Measurements from ENCODE around the gene TRIM29.
A peak's percentile ranks its signal among the peaks of the same experiment; 100 is the strongest.
"Not testable (repeated sequence)": the region's sequence is repeated elsewhere in the genome, so short reads cannot be mapped to it uniquely, and the experiment has no call there.

TRIM29 gene

GRCh38 chr11:120137611-120138521 lies at the start of gene TRIM29:
TSS of gene TRIM29 (minus strand) at chr11:120138113. CDS start at chr11:120138031, 82 bp downstream.
- no peak for DNase-seq (ENCODE audit: insufficient read length, low spot score)

GRCh38 chr11:120186774-120187591 lies 49.1 kb upstream of the TRIM29 start:
- FAIRE-seq (peak; percentile 70), DNase-seq (ENCODE audit: insufficient read length, low spot score) (no peak)

More at GRCh38 chr11:120137611-120138521, at the start of gene TRIM29:
- FAIRE-seq: no peak

GRCh38 chr11:120186456-120186773 lies 48.5 kb upstream of the TRIM29 start:
- DNase-seq (ENCODE audit: insufficient read length, low spot score): no peak
- FAIRE-seq: no peak

DNA sequence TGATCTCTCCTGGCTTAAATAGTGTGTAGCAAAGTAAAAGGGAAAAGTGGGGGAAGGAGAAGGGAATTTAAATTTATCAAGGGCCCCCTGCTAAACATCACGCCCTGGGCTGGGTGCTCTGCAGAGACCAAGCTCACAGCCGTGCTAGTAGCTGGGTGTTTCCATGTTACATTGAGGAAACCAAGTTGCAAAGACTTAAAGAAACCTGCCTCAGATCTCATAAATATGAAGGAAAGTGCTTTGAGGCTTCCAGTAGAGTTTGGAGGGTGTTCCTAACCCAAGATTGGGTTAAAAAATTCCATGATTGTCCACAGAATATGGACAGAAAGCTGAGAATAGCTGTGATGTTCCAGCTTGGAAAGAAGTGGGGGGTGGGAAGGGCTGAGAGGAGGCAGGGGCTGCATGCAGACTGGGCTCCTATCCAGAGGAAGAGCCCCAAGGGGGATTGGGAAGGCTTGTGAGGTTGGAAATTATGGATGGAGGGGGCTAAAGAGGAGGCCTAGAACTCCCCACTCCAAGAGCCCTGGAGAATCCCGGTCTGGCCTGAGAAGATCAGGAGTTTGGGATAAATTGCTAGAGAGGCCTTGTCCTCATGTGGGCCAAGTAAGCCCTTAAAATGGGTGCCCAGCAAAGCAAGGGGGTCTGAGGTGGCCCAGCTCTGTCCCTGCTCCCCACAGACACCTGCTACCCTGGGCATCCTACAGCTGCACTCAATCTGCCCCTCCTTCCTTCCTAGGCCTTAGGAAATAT lies 48.0 kb upstream of the TRIM29 start:
- FAIRE-seq: no peak

GRCh38 chr11:120184946-120185705 lies 47.2 kb upstream of the TRIM29 start:
- FAIRE-seq (no peak), DNase-seq (ENCODE audit: insufficient read length, low spot score) (no peak)

More for the DNA sequence above, 48.0 kb upstream of the TRIM29 start:
- no peak for DNase-seq (ENCODE audit: insufficient read length, low spot score)

- DNase-seq (ENCODE audit: insufficient read length, low spot score) (no peak), FAIRE-seq (no peak)
These were observed 46.5 kb upstream of the TRIM29 start for GRCh38 chr11:120184371-120184945.

DNA sequence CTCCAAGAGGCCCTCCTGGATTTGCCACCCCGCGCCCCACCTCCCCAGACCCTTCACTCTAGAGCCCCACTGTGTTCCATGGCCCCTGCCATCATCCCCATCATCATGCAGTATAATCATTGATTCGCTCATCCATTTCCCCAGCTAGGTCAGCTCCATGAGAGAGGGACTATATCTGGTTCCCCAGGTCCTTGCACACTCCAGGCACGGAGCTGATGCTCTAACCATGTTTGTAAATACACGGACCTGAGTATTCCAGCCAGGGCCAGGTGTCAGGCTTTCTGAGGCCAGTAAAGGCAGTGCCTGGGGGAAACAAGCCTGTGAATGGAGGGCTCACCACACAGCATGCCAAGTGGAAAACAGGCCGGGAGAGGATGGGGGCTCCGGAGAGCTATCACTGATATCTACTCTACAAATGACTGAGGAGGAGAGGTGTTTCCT lies 45.8 kb upstream of the TRIM29 start:
- no peak for DNase-seq (ENCODE audit: insufficient read length, low spot score)
- FAIRE-seq: no peak

- peak; percentile 44 for DNase-seq (ENCODE audit: insufficient read length, low spot score)
- no peak for FAIRE-seq
These were observed 45.0 kb upstream of the TRIM29 start for GRCh38 chr11:120182790-120183491.

GRCh38 chr11:120182372-120182771 lies 44.5 kb upstream of the TRIM29 start:
- FAIRE-seq: no peak
- no peak for DNase-seq (ENCODE audit: insufficient read length, low spot score)

DNA sequence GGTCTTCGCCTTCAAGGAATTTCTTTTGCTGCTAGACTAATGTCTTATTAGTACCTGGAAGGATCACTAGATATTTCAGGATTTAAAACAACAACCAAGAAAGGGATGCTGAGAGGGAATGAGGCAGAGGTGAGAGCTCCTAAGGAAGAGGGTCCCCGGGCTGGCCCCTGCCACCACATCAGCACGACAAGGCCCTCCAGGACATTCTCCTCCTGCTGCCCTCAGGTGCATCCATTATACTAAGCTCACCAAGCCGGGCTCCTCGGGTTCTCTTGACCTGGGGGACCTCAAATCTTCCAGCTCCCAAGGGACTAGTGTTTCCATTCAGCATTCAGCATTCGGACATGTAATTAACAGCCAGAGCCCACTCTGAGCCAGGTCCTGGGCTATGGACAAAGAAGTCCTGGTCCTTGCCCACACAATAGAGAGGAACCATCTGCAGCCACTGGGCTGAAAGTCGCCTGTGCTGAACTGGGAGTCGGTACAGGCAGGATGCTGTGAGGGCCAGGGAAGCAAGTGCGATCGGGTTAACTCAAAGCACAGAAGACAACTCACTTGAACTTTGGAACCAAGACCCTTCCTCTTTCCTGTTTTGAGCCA lies 43.6 kb upstream of the TRIM29 start:
- FAIRE-seq (no peak), DNase-seq (ENCODE audit: insufficient read length, low spot score) (no peak)

DNA sequence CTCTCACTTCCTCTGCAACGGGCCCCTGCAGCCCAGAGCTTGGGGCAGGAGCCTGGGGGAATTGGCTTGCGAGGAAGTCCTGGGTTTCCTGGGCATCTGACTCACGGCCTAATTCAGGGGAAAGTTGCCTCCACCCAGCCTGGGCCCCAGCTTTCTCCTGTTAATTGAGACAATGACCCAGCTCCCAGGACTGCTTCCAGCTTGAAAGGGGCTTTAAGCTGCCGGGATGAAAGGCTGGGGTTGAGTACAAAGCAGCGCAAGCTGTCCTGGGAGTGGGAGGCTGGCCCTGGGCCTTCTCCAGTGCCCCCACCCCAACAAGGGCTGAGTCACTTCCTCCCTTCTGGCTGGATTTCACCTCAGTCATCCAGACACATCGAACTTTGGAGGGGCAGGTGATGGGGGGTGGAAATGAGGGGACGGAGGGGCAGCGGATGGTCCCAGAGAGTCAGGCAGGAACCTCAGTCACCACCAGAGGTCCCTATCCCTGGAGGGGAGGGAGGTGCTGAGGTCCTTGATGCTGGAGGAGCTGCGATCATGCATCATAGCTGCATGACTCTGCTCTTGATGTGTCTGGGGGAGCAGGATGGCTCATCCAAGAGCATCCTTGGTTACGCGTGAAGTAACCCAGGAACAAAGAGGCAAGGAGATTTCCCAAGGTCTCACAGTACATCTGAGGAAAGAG lies 42.8 kb upstream of the TRIM29 start:
- peak; percentile 30 for DNase-seq (ENCODE audit: insufficient read length, low spot score)
- peak; percentile 51 for FAIRE-seq

DNA sequence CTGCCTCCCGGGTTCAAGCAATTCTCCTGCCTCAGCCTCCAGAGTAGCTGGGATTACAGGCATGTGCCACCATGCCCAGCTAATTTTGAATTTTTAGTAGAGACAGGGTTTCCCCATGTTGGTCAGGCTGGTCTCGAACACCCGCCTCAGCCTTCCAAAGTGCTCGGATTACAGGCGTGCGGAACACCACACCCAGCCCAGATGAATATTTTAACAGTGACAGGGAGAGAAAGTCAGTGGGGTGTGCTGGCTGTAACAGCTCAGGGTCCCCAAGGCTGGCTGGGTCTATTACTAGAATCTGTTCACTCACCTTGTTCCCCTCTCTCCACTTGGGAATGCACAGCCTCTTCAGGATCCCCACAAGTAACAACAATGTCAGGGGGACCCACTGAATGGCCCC lies 42.1 kb upstream of the TRIM29 start:
- FAIRE-seq; DNase-seq (ENCODE audit: insufficient read length, low spot score): not testable (repeated sequence)

- DNase-seq (ENCODE audit: insufficient read length, low spot score) (no peak), FAIRE-seq (no peak)
These were observed 41.3 kb upstream of the TRIM29 start for GRCh38 chr11:120179057-120179672.

GRCh38 chr11:120178561-120179056 lies 40.7 kb upstream of the TRIM29 start:
- no peak for FAIRE-seq
- no peak for DNase-seq (ENCODE audit: insufficient read length, low spot score)

DNA sequence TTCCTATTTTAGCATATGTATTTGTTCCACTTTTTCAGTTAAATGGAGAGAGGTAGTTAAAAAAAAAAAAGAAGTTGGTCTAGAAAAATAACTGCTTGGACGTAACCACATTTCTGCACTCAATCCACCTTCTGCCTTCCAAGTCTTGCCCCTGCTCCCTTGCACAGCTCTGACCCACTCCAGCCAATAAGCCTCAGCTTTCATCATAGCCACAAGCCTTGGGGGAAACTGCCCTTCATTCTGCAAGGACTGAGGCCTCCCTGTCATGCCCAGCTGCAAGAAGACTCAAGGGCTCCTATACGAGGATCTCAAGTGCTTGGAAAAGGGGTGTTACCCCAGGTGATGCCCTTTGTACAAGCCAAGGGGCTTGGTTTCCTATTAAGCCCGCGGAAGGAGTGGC lies 37.0 kb upstream of the TRIM29 start:
- DNase-seq (ENCODE audit: insufficient read length, low spot score) (no peak), FAIRE-seq (no peak)

DNA sequence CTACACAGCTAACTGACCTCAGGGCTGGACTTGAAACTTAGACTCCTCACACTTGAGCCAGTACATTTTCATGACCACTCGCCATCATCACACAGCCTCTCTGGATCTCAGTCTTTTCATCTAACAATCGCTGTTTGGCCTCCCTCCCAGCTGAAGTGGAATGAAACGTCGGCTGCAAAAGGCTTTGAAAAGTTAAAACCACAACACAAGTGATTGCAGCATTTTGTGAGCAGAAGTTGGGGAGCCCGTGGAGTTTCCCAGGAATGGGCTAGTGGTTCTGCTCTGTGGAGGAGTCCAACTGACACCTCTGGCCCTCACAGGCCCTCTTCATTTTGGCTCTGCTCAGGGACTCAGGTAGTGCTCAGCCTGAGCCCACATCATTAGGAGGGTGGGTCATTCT lies 35.9 kb upstream of the TRIM29 start:
- no peak for FAIRE-seq

DNA sequence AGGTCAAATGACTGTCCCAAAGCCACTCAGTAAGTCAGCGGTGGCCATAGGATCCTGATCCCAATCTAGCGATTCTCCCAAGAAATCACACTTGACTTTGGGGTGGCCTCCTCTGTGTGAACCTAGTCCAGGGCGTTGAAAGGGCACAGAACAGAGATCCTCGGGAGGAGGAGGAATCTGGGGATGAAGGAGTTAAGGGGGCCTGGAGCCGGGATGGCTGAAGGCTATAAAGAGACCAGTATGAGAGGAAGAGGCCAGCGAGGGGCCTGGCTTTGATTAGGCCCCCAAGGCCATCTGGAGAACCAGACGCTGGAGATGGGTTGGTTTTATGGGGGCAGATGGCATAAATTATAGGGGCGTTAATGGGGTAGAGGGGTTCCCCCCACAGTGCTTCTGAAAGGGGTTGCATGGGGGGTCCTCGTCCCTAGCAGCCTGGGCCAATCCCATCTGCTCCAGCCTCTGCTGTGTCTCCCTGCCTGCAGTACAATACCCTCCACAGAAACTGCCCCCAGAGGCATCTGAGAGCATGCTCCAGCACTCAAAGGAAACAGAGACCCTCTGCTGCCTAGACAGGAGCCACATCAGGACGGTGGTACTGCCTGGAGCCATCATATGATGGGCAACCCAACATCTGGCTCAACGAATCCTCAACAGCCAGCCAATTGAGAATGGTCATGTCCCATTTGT lies 35.2 kb upstream of the TRIM29 start:
- DNase-seq (ENCODE audit: insufficient read length, low spot score) (no peak), FAIRE-seq (no peak)

More for the DNA sequence above, 35.9 kb upstream of the TRIM29 start:
- no peak for DNase-seq (ENCODE audit: insufficient read length, low spot score)
